HepG2 (cell line): ENCODE data around the gene PDLIM4.

ENCODE experiments used
- GABPB1 ChIP-seq: IDR thresholded peaks from 2 replicates; pipeline ENCODE4 v1.6.1; 2016; ENCODE audit warnings: mild to moderate bottlenecking, missing genetic modification reagents, moderate library complexity, missing compliant biosample characterization
- TCF12 ChIP-seq, 2 experiments: fragments of 450-650 bp in 1 of 2; sonication (generic) in 1 of 2; formaldehyde crosslinking in 1 of 2; IDR thresholded peaks; 2 replicates each; pipeline versions ENCODE4 v1.6.1 to v1.8.0; 2017 to 2022; ENCODE audit warnings: antibody characterized with exemption in 1 of 2, mild to moderate bottlenecking in 1 of 2, missing genetic modification reagents in 1 of 2, moderate library complexity in 1 of 2

GRCh38 chr5:132207778-132208177, 49.7 kb upstream of the PDLIM4 start:
- TF ChIP-seq TCF12 (IDR thresholded peaks at IDR 0.05) (no peak), TCF12 (CRISPR knock-in tag; IDR thresholded peaks at IDR 0.05) (no peak), GABPB1 (CRISPR knock-in tag) (no peak)
